Caco-2 (cell line): ENCODE data around the gene ANO1. TPM values are rescaled to one million over a fixed set of nuclear protein-coding genes. Genes with fewer than 3 reads are reported as not detected.
A peak's percentile ranks its signal among the peaks of the same experiment; 100 is the strongest.

ENCODE experiments used
- BruUV-seq: library from RNA; stranded (reverse); fragments of 400-500 nt; replicated peaks from 2 replicates; lab custom pipeline; 2021; lab: Mats Ljungman, UMichigan
- CTCF ChIA-PET: fragments of 300-600 bp; sonication (Branson Sonifier 250); formaldehyde crosslinking; loops from one replicate; lab custom pipeline; 2022; ENCODE audit warnings: antibody characterized with exemption; lab: Charles Lee
- POLR2A ChIA-PET: fragments of 300-600 bp; sonication (Branson Sonifier 250); formaldehyde crosslinking; loops from one replicate; lab custom pipeline; 2022; ENCODE audit warnings: antibody characterized with exemption; lab: Charles Lee
- DNase-seq, 2 experiments: peaks; one replicate each; pipeline versions ENCODE4 v3.0.0 to v3.0.0-alpha.2; 2020 to 2022
- H3K27me3 ChIP-seq: replicated peaks from 2 replicates; pipeline ENCODE4 v1.6.0; 2011; ENCODE audit warnings: low read length; ENCODE audit not compliant: control insufficient read depth, insufficient read depth
- H3K36me3 ChIP-seq: 2 replicates; pipeline ENCODE4 v1.5.1; 2011; ENCODE audit warnings: low read length; ENCODE audit not compliant: control insufficient read depth, insufficient read depth
- H3K4me1 ChIP-seq: fragments of 250-450 bp; sonication (Bioruptor Pico); 2 replicates; pipeline ENCODE4 v1.5.1; 2020; ENCODE audit warnings: mild to moderate bottlenecking
- H3K4me3 ChIP-seq: 2 replicates; pipeline ENCODE4 v1.5.1; 2011; ENCODE audit warnings: low read depth, mild to moderate bottlenecking, control low read depth, low read length
- H3K9me3 ChIP-seq: fragments of 250-450 bp; sonication (Bioruptor Pico); 2 replicates; pipeline ENCODE4 v1.5.1; 2020; ENCODE audit warnings: mild to moderate bottlenecking, moderate library complexity
- H3K27ac Mint-ChIP-seq: one replicate; pipeline ENCODE4 v1.8.0; 2022; ENCODE audit warnings: mixed read lengths; ENCODE audit not compliant: unreplicated experiment
- H3K27me3 Mint-ChIP-seq: one replicate; pipeline ENCODE4 v1.8.0; 2022; ENCODE audit warnings: mixed read lengths; ENCODE audit not compliant: insufficient read depth, unreplicated experiment
- H3K36me3 Mint-ChIP-seq: one replicate; pipeline ENCODE4 v1.8.0; 2022; ENCODE audit warnings: mild to moderate bottlenecking, mixed read lengths; ENCODE audit not compliant: insufficient read depth, unreplicated experiment
- H3K4me1 Mint-ChIP-seq: one replicate; pipeline ENCODE4 v1.8.0; 2022; ENCODE audit warnings: low read depth, mixed read lengths; ENCODE audit not compliant: unreplicated experiment
- H3K4me3 Mint-ChIP-seq: one replicate; pipeline ENCODE4 v1.8.0; 2022; ENCODE audit warnings: mild to moderate bottlenecking, moderate library complexity, mixed read lengths; ENCODE audit not compliant: unreplicated experiment
- H3K9me3 Mint-ChIP-seq: one replicate; pipeline ENCODE4 v1.8.0; 2022; ENCODE audit warnings: mixed read lengths; ENCODE audit not compliant: unreplicated experiment
- intact Hi-C: fragments of 100-400 bp; cut with micrococcal nuclease; formaldehyde crosslinking; loops from one replicate; pipeline ENCODE4 v1.10.0; 2022; ENCODE audit not compliant: unreplicated experiment
- total RNA-seq: library from RNA; stranded (reverse); gene quantifications from 2 replicates; pipeline ENCODE4 v1.2.3, GENCODE V29; 2022
- TF ChIP-seq, protein P1 (sequence below), 2 experiments: fragments of 200-600 bp in 1 of 2; IDR thresholded peaks; 1 replicate in 1 of 2; 2 replicates in 1 of 2; pipeline versions ENCODE4 v1.5.1 to v1.8.0; 2011 to 2022; ENCODE audit warnings: antibody characterized with exemption in 1 of 2, control low read depth in 1 of 2, inconsistent platforms in 1 of 2, low read depth in 1 of 2, low read length in 1 of 2, mild to moderate bottlenecking in 1 of 2, moderate library complexity in 1 of 2; ENCODE audit not compliant: insufficient read depth in 1 of 2, severe bottlenecking in 1 of 2, unreplicated experiment in 1 of 2

ANO1 gene
- total RNA-seq, 1 experiment from 2014 or later, result 8.4 TPM

- BruUV-seq, result no TSS peak
- H3K27ac Mint-ChIP-seq, result no peak overlapping the region
- ChIA-PET CTCF (interaction anchor here (0.6 kb wide), 1 partner anchor 11 kb away, joined by 3 read pairs; no protein-coding TSS in a partner anchor), POLR2A (interaction anchor here (0.5 kb wide), 1 partner anchor 16 kb away, joined by 3 read pairs; no protein-coding TSS in a partner anchor)
- no peaks in the 10 kb centered on the region for H3K27me3 Mint-ChIP-seq
- H3K36me3 ChIP-seq, result no peaks in the 10 kb centered on the region
- peak in 1 of 2 experiments; percentile 30 for DNase-seq
- H3K4me1 Mint-ChIP-seq, result peaks cover 15% of the 10 kb centered on the region
- H3K4me3 Mint-ChIP-seq, result no peak overlapping the region
- H3K9me3 ChIP-seq, result peaks cover 9% of the 10 kb centered on the region
- TF ChIP-seq, protein P1, sequence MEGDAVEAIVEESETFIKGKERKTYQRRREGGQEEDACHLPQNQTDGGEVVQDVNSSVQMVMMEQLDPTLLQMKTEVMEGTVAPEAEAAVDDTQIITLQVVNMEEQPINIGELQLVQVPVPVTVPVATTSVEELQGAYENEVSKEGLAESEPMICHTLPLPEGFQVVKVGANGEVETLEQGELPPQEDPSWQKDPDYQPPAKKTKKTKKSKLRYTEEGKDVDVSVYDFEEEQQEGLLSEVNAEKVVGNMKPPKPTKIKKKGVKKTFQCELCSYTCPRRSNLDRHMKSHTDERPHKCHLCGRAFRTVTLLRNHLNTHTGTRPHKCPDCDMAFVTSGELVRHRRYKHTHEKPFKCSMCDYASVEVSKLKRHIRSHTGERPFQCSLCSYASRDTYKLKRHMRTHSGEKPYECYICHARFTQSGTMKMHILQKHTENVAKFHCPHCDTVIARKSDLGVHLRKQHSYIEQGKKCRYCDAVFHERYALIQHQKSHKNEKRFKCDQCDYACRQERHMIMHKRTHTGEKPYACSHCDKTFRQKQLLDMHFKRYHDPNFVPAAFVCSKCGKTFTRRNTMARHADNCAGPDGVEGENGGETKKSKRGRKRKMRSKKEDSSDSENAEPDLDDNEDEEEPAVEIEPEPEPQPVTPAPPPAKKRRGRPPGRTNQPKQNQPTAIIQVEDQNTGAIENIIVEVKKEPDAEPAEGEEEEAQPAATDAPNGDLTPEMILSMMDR (IDR thresholded peaks at IDR 0.05; ENCODE audit: insufficient read depth in 1 of 2, low read depth in 1 of 2, low read length in 1 of 2, severe bottlenecking in 1 of 2, unreplicated experiment in 1 of 2), result no peak
- intact Hi-C loops, result no loop called here
- peaks cover 39% of the 10 kb centered on the region for H3K4me1 ChIP-seq
- H3K27me3 ChIP-seq, result no peaks in the 10 kb centered on the region
- H3K4me3 ChIP-seq, result no peak overlapping the region
- H3K9me3 Mint-ChIP-seq, result peaks cover 29% of the 10 kb centered on the region
- no peaks in the 10 kb centered on the region for H3K36me3 Mint-ChIP-seq
These were observed 18.1 kb upstream of the ANO1 start for GRCh38 chr11:70059971-70060370.

- Mint-ChIP-seq H3K4me1 (peaks cover 15% of the 10 kb centered on the region), H3K27me3 (no peaks in the 10 kb centered on the region), H3K4me3 (no peak overlapping the region), H3K36me3 (no peaks in the 10 kb centered on the region), H3K9me3 (peaks cover 27% of the 10 kb centered on the region), H3K27ac (no peak overlapping the region)
- TF ChIP-seq, protein P1 (IDR thresholded peaks at IDR 0.05; ENCODE audit: insufficient read depth in 1 of 2, low read depth in 1 of 2, low read length in 1 of 2, severe bottlenecking in 1 of 2, unreplicated experiment in 1 of 2), result no peak
- POLR2A ChIA-PET, result no interaction called here
- no TSS peak for BruUV-seq
- Histone ChIP-seq H3K27me3 (no peaks in the 10 kb centered on the region), H3K4me1 (peaks cover 40% of the 10 kb centered on the region), H3K36me3 (no peaks in the 10 kb centered on the region), H3K9me3 (peaks cover under 1% of the 10 kb centered on the region; the same call in 1 of the 2 replicates), H3K4me3 (no peak overlapping the region)
- CTCF ChIA-PET, result interaction anchor here (0.6 kb wide), 1 partner anchor 11 kb away, joined by 3 read pairs; no protein-coding TSS in a partner anchor
- intact Hi-C loops, result no loop called here
- peak in 1 of 2 experiments; percentile 23 for DNase-seq
These were observed 17.4 kb upstream of the ANO1 start for GRCh38 chr11:70060611-70061293.

DNA sequence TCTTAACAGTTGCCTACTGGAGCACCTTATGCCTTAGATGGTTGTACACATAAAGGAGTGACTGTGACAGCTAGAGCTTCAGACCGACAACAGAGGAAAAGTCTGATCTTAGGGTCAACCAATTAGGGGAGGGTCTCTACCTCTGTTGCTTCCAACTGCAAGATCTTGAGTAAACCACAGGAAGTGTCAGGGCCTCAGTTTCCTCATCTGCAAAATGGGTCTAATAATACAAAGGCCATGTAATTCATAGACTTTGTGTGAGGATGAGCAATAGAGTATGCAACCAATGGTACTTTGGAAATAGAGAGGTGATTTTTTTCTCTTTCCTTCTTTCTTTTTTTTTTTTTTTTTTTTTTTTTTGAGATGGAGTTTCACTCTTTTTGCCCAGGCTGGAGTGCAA is 16.4 kb upstream of the ANO1 start:
- H3K36me3 Mint-ChIP-seq, result no peaks in the 10 kb centered on the region
- CTCF ChIA-PET, result interaction anchor here (1.2 kb wide), 1 partner anchor 9 kb away, joined by 5 read pairs; no protein-coding TSS in a partner anchor
- intact Hi-C loops, result no loop called here
- TF ChIP-seq, protein P1 (IDR thresholded peaks at IDR 0.05; ENCODE audit: insufficient read depth in 1 of 2, low read depth in 1 of 2, low read length in 1 of 2, severe bottlenecking in 1 of 2, unreplicated experiment in 1 of 2), result no peak
- peaks cover 15% of the 10 kb centered on the region for H3K4me1 Mint-ChIP-seq
- H3K27me3 Mint-ChIP-seq, result no peaks in the 10 kb centered on the region
- H3K4me3 Mint-ChIP-seq, result no peak overlapping the region
- H3K9me3 Mint-ChIP-seq, result peaks cover 17% of the 10 kb centered on the region
- Histone ChIP-seq H3K36me3 (no peaks in the 10 kb centered on the region), H3K4me3 (no peak overlapping the region), H3K9me3 (no peaks in the 10 kb centered on the region), H3K4me1 (peaks cover 40% of the 10 kb centered on the region), H3K27me3 (no peaks in the 10 kb centered on the region)
- POLR2A ChIA-PET, result no interaction called here
- no TSS peak for BruUV-seq
- no peak overlapping the region for H3K27ac Mint-ChIP-seq
- no peak for DNase-seq
